ENCODE measurements around the gene ITGA7.

- TF ChIP-seq CTCF (IDR thresholded peaks at IDR 0.05; ENCODE audit: low read depth, low read length), result no peak
- TF ChIP-seq POLR2A (IDR thresholded peaks at IDR 0.05; ENCODE audit: extremely low read depth, insufficient read length), result no peak
- TF ChIP-seq MYC (IDR thresholded peaks at IDR 0.05; ENCODE audit: low read depth, low read length), result no peak
- TF ChIP-seq MAX (IDR thresholded peaks at IDR 0.05; ENCODE audit: low read depth, low read length), result no peak
Observed at GRCh38 chr12:55682087-55682796, 25.5 kb downstream of the ITGA7 start.
